GM18499 (cell line): Measurements from ENCODE around the gene ZFHX3.

Experiments
- ATAC-seq: cut with Tn5 transposase; IDR thresholded peaks from one replicate; pipeline ENCODE4 v1.9.1; 2021; ENCODE audit warnings: moderate number of reproducible peaks; ENCODE audit not compliant: insufficient read depth, unreplicated experiment

ZFHX3 gene

DNA sequence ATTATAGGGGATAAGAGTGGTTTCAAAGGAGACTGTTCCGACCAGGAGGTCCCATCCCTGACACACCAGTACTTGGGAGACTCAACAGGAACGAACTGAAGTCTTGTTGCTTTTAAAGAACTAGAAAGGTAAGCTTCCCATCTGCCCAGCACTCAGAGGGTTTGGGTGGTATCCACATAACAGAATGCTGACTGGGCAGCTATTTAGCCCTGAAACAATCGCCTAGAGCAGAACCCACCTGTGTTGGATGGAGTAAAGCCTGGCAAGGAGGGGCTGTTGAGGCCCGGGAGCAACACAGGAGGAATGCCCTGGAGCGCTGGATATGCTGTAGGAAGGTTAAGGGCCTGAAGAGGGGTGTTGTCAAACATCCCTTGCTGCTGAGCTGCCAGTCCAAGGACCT lies 254.9 kb downstream of the ZFHX3 start:
- ATAC-seq: no peak

DNA sequence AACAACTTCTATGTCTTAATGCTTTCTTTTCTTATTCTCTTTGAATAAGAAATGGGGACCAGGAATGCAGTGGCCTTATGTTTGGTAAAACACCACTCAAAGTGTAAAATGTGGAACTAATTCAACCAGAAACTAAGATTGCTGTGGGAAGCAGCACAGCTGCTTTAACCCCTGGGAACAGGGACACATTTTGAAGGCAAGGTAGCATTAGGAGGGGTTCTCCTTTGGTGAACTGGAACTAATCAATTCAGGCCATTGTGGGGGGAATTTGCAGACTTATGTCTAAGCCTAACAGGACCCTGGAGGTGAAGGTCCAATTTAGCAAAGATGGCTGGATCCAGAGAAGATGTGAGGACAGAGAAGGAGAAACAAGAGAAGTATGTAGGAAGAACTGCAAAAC lies 256.1 kb downstream of the ZFHX3 start:
- no peak for ATAC-seq

DNA sequence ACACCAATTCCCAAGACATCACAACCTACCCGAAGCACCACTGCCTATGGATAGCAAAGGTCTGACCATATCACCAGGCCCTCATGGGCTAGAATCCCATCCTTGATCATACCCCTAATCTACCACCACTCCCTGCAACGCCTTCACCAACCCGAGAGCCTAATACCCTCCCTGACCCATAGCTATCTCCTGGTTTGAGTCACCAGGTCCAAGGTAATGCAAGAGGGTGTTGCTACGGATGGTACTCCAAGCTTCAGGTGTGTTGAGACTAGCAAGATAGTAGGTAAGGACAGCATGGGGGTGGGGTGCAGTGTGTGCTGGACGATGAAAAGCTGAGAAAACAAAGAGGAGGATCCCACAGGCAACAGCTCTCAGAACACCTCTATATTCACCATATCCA lies 258.0 kb downstream of the ZFHX3 start:
- no peak for ATAC-seq

DNA sequence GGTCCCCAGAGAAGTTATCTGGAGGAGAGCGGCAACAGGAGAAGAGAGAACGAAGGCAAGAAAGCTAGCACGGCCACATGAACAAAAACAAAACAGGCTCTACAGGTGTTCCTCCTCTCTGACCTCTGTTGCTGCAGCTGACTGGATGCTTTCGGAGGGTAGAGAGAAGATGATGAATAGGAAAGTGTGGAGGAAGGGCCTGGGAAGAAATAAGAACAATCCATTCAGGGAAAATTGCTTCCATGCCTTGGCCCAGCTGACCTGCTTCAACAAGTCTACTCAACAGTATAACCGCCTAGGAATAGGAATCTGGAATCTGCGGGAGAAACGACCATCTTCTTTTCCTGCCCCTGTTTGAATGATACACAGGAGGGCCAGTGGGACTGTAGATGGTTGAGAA lies 258.5 kb downstream of the ZFHX3 start:
- no peak for ATAC-seq

DNA sequence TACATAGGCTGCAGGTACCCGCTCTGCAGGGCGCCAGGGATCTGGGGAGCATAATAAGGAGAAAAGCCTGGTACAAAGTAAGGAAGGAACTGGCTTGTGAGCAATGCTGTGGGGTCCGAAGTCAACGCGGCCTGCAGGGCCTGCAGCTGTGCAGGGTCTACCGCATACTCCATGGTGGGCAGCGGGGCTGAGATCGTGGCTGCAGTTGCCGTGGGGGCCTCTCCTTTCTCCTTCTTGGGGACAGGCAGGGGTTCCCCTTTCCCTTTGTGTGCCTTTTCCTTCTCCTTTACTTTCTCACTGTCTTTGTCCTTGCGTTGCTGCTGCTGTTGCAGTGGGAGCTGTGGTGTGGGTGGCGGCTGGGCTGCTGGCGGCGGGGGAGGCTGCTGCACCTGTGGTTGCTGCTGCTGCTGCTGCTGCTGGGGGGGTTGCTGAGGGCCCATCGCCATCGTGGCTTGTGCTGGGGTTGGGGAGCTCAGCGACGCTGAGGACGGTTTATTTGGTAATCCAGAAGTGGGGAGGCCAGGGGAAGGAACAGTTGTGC lies 259.6 kb downstream of the ZFHX3 start:
- no peak for ATAC-seq

DNA sequence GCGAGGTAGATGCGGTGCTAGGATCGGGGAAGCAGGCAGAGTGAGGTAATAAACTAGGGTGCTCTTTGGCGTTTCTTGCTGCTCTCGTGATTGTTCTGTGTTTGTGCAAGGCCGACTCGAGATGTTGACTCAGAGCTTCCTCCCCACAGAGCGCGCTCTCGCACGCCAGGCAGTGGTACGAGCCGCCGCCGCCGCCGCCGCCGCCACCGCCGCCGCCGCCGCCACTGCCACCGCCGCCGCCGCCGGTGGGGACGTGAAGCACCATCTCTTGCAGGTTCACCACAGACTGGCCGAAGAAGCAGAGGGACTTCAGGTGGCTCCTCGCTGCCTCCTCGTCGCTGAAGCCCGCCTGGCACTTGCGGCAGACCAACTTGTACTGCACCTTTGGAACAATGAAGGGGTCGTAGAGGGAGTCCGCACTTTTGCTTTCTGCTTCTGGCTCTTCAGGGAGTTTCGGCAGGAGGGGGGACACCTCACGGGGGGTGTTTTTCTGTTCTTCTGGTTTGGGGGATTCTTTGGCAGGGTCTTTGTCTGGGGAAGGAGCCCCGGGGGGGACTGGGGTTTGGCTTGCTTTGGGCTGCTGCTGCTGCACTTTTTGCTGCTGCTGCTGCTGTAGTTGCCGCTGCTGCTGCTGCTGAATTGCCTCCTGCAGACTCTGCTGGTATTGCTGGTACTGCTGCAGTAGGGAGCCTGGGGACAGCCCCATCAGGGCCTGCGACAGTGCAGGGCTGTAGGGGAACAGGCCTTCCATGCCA lies 260.2 kb downstream of the ZFHX3 start:
- ATAC-seq: no peak

DNA sequence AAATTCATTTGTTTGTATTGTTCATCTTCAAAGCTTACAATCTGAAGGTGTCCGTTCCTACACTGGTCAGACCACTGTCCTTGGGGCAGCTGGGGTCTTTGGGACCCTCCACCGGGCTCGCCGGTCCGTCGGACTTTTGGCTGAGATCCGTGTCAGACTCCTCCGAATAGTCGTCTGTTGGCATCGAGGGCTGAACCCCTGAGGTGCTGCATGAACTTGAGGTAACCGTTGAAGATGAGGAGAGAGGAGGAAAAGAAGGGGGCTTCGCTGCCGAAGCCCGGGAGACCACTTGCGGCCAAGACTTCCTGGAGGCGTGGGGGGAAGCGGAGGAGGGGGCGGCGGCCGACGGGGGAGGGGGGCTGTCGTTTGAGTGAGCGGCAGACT lies 260.8 kb downstream of the ZFHX3 start:
- ATAC-seq: no peak

DNA sequence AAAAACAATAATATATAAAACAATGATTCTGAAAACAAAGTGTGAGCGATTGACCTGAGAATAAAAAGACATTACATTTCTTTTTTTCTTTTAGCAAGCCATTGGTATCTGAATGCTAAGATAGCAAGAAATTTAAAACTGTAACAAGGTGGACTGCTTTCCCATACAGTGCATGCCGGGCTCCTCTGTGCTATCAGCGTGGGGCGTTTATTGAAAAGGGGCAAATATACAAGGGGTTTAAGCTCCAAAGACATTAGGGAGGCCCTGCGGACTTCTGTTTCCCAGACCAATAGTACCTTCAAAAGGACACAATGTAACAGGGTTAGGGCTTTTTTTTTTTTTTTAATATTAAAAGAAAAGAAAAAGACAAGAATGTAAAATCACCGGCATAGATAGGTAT lies 261.3 kb downstream of the ZFHX3 start:
- ATAC-seq: no peak

DNA sequence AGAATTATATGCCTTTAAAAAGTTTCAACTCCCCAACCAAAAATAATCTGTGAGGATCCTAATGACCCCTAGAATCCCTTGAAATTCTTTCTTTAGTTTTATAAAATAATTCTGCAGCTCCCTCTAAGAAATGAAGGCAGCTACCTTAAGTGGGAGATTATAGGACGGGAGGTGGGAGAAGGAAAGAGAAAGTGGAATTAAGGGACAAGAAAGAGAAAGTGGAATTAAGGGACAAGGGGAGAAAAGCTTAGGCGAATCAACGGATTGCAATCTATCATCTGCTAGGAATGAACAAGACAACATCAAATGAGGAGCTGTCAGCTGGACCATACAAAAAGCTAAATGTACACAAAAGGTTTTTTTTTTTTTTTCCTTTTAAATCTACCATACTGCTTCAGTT lies 262.0 kb downstream of the ZFHX3 start:
- ATAC-seq: no peak

DNA sequence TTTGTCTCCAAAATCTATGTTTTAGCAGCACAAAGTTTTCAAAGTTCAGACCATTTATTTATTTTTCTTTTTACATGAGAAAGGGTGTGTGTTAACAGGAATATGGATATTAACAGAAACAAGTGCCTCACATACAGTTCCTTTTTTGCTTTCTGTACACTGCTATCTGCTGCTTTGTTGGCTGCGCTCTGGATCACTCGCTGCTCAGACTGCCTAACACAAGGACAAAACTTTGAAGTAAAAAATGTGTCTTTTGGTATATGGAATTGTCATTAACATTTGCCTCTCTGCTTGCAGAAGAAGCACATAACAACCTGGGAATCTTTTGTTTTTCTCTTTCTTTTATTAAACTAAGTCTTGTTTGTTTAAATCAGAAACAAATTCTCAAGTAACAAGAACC lies 262.8 kb downstream of the ZFHX3 start:
- no peak for ATAC-seq

DNA sequence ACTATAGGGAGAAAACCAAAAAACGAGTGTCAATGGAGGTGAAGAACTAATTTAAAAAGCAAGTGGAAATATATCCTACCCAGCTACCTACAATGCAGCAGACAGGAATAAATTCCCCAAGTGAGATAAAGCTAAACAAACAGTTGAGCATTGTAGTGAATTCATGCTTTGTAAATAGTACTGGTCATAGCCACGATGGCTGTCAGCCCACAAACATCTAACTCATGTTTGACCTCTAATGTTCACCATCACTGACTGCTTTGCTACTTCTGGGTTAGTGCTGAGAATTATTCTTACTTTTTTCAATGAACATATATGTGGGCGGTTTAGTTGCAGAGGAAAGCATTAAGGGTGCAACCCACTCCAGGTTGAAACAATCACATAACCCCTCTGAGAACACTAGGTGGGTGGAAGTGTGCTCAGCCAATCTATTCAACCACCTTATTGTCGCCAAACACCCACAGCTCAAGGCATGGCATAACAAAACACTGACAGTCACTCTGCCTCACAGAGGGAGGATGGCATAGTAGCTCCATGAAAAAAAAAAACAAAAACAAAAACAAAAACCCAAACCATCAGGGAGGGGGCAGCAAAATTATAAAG lies 264.1 kb downstream of the ZFHX3 start:
- no peak for ATAC-seq

DNA sequence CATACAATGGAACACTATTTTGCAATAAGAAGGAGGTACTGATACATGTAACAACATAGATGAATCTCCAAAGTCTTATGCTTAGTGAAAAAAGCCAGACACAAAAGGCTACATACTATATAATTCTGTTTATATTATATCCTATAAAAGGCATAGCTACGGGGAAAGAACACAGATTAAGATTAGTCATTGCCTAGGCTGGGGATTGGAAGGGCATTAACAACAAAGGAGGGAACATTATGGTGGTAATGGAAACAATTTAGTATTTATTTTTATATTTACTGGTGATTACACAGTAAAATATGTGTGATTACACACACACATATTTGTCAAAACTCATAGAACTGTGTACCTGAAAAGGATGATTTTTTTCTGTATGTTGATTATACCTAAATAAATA lies 278.1 kb downstream of the ZFHX3 start:
- ATAC-seq: no peak

DNA sequence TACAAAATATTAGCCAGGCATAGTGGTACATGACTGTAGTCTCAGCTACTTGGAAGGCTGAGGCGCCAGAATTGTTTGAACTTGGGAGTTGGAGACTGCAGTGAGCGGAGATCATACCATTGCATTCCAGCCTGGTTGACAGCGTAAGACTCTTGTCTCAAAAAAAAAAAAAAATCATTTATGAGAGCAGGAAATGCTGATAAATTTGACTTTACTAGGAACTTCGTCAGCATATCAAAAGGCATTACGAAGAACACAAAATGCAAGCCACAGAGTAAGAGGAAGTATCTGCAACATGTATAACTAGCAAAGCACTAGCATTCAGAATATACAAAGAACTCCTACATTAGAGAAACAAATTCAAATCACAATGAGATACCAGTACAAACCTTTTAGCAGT lies 279.3 kb downstream of the ZFHX3 start:
- no peak for ATAC-seq

DNA sequence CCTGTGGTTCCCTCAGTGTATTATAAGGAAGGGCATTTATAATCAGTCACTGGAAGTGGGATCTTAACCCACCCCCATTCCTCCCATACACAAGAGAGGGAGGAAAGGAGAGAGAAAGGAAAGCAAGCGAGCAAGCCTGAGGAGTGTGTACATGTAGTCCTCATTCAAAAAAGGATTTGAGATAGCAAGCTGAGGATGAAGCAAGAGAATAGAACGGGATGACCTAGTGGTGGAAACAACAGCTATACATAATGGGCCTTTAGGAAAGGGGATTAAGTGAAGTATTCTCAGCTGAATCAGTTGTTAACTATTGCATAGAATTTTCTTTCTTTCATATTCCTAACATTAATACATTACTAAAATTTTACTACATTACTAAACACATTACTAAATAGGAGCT lies 281.4 kb downstream of the ZFHX3 start:
- no peak for ATAC-seq

DNA sequence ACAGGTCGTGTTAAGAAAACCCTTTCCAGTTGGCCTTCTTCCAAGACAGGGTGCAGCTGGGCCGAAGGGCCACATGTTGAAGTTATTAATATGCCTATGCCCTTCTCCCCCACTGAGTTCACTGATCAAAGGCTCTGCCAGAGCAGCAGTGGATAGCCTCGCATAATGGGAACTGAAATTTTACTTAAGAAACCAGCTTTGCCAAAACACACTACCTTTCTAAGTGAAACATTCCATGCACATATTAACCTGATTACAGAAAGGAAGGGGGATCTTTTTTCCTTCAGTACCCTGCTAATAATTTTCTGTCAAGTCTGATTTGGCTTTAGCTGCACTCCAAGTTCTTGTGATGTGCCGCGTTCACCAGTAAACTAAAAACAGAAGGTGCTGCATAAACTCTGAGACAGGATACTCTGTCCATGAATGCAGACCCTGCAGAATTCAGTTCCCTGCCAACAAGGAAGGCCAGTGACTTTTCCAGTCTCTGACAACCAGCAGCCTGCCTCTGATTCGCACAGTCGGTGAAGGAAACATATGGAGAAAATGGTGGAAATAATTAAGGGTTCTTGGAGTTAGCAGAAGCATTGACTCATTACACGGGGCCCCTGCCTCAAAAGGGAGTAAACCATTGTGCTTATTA lies 283.8 kb downstream of the ZFHX3 start:
- no peak for ATAC-seq

DNA sequence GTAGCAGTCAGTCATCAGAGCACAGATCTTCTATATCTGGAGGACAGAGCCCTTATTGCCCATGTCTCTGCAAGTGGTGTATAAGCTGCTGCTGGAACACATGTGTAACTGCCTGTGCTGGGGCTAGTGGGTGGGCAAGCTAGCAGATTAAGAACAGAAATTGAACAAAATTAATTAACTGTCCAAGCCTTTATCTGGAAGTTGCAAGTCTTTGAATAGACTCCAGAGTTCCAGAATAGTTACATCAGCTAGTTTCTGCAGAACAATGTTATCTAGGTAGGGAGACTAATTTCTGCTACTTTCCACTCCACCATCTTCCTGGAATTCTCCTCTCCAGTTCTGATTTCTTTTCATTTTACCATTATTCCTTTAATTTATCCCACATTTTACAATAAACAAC lies 287.3 kb downstream of the ZFHX3 start:
- no peak for ATAC-seq

DNA sequence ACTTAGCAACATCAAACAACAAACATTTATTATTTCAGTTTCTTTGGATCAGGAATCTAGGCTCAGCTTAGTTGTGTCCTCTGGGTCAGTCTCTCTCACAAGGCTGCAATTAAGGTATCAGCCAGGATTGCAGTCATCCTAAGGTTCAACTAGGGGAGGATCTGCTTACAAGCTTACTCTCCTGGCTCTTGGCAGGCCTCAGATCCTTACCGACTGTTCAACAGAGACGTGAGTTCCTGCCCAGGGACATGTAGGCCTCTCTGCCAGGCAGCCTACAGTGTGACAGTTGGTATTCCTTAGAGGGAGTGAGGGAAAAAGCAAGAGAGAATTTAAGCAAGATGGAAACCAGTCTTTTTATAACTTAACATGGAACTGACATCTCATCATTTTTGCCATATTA lies 294.0 kb downstream of the ZFHX3 start:
- no peak for ATAC-seq

DNA sequence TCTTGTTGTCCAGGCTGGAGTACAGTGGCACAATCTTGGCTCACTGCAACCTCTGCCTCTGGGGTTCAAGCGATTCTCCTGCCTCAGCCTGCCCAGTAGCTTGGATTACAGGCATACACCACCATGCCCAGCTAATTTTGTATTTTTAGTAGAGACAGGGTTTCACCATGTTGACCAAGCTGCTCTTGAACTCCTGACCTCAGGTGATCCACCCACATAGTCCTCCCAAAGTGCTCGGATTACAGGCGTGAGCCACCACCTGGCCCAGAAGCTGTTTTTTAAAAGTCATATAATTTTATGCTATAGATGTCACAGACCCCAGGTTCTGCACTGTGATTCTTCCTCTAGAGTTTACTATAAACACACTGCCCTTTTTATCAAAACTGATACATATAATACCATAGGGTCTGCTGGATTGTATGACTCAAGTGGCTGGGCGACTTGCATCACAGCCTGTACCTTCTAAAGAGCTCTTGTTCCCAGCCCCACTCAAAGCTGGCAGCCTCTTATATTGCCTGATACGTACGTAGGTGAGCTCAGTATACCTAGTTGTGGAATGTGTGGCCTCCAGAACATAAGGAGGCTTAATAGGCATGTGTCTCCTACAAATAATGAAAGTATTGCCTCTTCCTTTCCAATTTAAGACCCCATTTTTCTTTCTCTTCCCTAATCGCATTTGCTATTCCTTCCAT lies 295.8 kb downstream of the ZFHX3 start:
- ATAC-seq: no peak

DNA sequence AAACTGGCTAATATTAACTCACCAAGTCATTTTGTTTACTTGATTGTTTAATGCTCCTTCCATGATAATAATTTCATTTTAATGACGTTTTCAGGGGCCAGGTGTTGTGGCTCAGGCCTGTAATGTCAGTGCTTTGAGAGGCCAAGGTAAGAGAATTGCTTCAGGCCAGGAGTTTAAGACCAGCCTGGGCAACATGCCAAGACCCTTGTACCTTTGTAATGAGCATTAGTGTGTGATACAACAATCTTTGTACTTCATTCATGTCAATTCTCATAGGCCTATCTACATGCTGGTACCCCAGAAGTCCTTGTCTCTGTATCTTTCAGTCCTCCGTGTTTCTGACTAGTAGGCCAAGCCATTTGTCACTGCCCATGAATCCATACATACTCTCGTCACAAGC lies 296.9 kb downstream of the ZFHX3 start:
- no peak for ATAC-seq

DNA sequence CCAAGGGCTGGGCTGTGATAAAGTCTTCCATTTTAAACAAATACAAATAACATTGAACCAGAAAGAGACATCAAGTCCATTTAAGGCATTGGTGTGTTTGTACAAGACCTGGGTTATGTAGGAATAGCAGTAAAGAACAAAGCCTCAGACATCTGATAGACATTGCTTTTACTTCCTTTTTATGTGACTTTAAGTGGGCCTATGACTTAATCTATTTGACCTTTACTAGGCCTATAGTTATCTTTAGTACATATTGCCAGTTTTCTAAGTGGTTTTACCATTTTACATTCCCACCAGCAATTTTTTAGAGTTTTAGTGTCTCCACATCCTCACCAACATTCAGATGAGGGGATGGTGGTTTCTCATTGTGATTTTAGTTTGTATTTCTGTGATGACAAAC lies 298.8 kb downstream of the ZFHX3 start:
- ATAC-seq: no peak
